ENCODE data around the gene HJURP. TPM values are rescaled to one million over a fixed set of nuclear protein-coding genes. Genes with fewer than 3 reads are reported as not detected.

Gene HJURP
- polyA plus RNA-seq, 1 donor (not counting 4 experiments of a cell fraction or from before 2014, with no cell fraction given), result 20.2 TPM

- TF ChIP-seq CTCF (optimal IDR thresholded peaks at IDR 0.05 in 1 of 3, IDR thresholded peaks at IDR 0.05 in 1 of 3, conservative IDR thresholded peaks at IDR 0.05 in 1 of 3; ENCODE audit: extremely low read depth in 1 of 3, insufficient read depth in 2 of 3, low read length in 3 of 3) (no peak), EZH2 (IDR thresholded peaks at IDR 0.05; ENCODE audit: low read length) (no peak)
- H3K4me1 ChIP-seq (ENCODE audit: control insufficient read depth, extremely low read depth, insufficient read depth, low read length), result peaks cover 21% of the 10 kb centered on the region
- no peaks in the 10 kb centered on the region for H3K9me1 ChIP-seq (ENCODE audit: control insufficient read depth, extremely low read depth, insufficient read depth, low read length)
- no peaks in the 10 kb centered on the region for H3K9me3 ChIP-seq (ENCODE audit: control insufficient read depth, low read depth, low read length)
- peak overlapping the region; percentile 87 for H3K4me2 ChIP-seq (ENCODE audit: control insufficient read depth, extremely low read depth, insufficient read depth, low read depth, low read length)
- H3K27me3 ChIP-seq (ENCODE audit: control insufficient read depth, extremely low read depth, insufficient read depth, low read length), result no peaks in the 10 kb centered on the region
- peaks cover 3% of the 10 kb centered on the region for H4K20me1 ChIP-seq (ENCODE audit: control insufficient read depth, extremely low read depth, insufficient read depth, low read length)
- dilution Hi-C loops (cut with MboI; ENCODE audit: extremely low pct_ligation_motif_present, low sequenced_read_pairs), result no loop called here
- H3K9ac ChIP-seq (ENCODE audit: control insufficient read depth, extremely low read depth, insufficient read depth, low read length), result no peak overlapping the region
- FAIRE-seq, result no peak
- peaks cover 0 to 30% of the 10 kb centered on the region in 2 experiments for H3K36me3 ChIP-seq (ENCODE audit: control insufficient read depth in 2 of 2, extremely low read depth in 1 of 2, insufficient read depth in 2 of 2, low read length in 2 of 2)
- H3K79me2 ChIP-seq (ENCODE audit: control insufficient read depth, insufficient read depth, low read length), result peaks cover 64% of the 10 kb centered on the region
- no peak overlapping the region for H3K27ac ChIP-seq (ENCODE audit: control insufficient read depth, insufficient read depth, low read length)
- no peak for DNase-seq (ENCODE audit: low read depth, low spot score)
- H2AFZ ChIP-seq (ENCODE audit: control insufficient read depth, low read length), result no peak overlapping the region
- H3K4me3 ChIP-seq (ENCODE audit: control insufficient read depth in 2 of 3, extremely low read depth in 1 of 3, insufficient read depth in 2 of 3, low read depth in 1 of 3, low read length in 3 of 3), result no peak overlapping the region
These were observed 2.3 kb downstream of the HJURP start for GRCh38 chr2:233852056-233852455.

GRCh38 chr2:233851169-233851568 lies 3.2 kb downstream of the HJURP start:
- dilution Hi-C loops (cut with MboI; ENCODE audit: extremely low pct_ligation_motif_present, low sequenced_read_pairs), result no loop called here

More at GRCh38 chr2:233851169-233851568, 3.2 kb downstream of the HJURP start:
- H3K79me2 ChIP-seq (ENCODE audit: control insufficient read depth, insufficient read depth, low read length), result peaks cover 71% of the 10 kb centered on the region
- peaks cover 3% of the 10 kb centered on the region for H4K20me1 ChIP-seq (ENCODE audit: control insufficient read depth, extremely low read depth, insufficient read depth, low read length)
- H3K9ac ChIP-seq (ENCODE audit: control insufficient read depth, extremely low read depth, insufficient read depth, low read length), result no peak overlapping the region
- no peak overlapping the region for H3K4me2 ChIP-seq (ENCODE audit: control insufficient read depth, extremely low read depth, insufficient read depth, low read depth, low read length)
- H3K4me3 ChIP-seq (ENCODE audit: control insufficient read depth in 2 of 3, extremely low read depth in 1 of 3, insufficient read depth in 2 of 3, low read depth in 1 of 3, low read length in 3 of 3), result no peak overlapping the region
- no peak for FAIRE-seq
- H3K27ac ChIP-seq (ENCODE audit: control insufficient read depth, insufficient read depth, low read length), result no peak overlapping the region
- H3K9me1 ChIP-seq (ENCODE audit: control insufficient read depth, extremely low read depth, insufficient read depth, low read length), result no peaks in the 10 kb centered on the region
- H3K36me3 ChIP-seq (ENCODE audit: control insufficient read depth in 2 of 2, extremely low read depth in 1 of 2, insufficient read depth in 2 of 2, low read length in 2 of 2), result peaks cover 0 to 38% of the 10 kb centered on the region in 2 experiments
- no peaks in the 10 kb centered on the region for H3K27me3 ChIP-seq (ENCODE audit: control insufficient read depth, extremely low read depth, insufficient read depth, low read length)
- TF ChIP-seq EZH2 (IDR thresholded peaks at IDR 0.05; ENCODE audit: low read length) (no peak), CTCF (optimal IDR thresholded peaks at IDR 0.05 in 1 of 3, IDR thresholded peaks at IDR 0.05 in 1 of 3, conservative IDR thresholded peaks at IDR 0.05 in 1 of 3; ENCODE audit: extremely low read depth in 1 of 3, insufficient read depth in 2 of 3, low read length in 3 of 3) (no peak)
- H3K9me3 ChIP-seq (ENCODE audit: control insufficient read depth, low read depth, low read length), result no peaks in the 10 kb centered on the region
- no peak for DNase-seq (ENCODE audit: low read depth, low spot score)
- H2AFZ ChIP-seq (ENCODE audit: control insufficient read depth, low read length), result no peak overlapping the region
- peaks cover 21% of the 10 kb centered on the region for H3K4me1 ChIP-seq (ENCODE audit: control insufficient read depth, extremely low read depth, insufficient read depth, low read length)

All from keratinocyte (primary cell).